HG03060 (cell line): ENCODE results near the gene PFN2.
"Not testable (repeated sequence)": the region's sequence is repeated elsewhere in the genome, so short reads cannot be mapped to it uniquely, and the experiment has no call there.

Experiments used
- ATAC-seq: cut with Tn5 transposase; IDR thresholded peaks from one replicate; pipeline ENCODE4 v1.9.1; 2021; ENCODE audit warnings: low read depth, moderate number of reproducible peaks; ENCODE audit not compliant: unreplicated experiment

PFN2 gene

GRCh38 chr3:149969110-149969939 lies 1.4 kb downstream of the PFN2 start:
- ATAC-seq = no peak

GRCh38 chr3:149968216-149968615 lies 2.5 kb downstream of the PFN2 start:
- ATAC-seq = no peak

GRCh38 chr3:149967086-149967685 lies 3.5 kb downstream of the PFN2 start:
- no peak for ATAC-seq

DNA sequence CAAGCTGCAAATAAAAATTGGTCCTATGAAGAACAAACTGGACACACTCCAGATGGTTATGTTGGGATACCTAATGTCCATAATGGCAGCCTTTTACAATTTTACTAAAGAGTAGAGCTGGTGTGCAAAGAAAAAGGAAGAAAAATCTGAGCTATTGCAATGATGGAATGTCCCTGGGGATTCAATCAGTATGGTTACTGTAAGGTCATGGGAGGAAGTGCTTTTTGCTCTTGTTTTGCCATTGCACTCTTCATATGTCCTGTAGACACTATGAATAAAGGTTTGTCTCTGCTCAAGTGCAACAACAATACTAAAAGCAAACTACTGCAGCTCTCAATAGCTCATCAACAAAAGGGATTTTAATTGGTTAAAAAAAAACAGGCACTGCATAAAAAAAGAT lies 5.4 kb downstream of the PFN2 start:
- no peak for ATAC-seq

DNA sequence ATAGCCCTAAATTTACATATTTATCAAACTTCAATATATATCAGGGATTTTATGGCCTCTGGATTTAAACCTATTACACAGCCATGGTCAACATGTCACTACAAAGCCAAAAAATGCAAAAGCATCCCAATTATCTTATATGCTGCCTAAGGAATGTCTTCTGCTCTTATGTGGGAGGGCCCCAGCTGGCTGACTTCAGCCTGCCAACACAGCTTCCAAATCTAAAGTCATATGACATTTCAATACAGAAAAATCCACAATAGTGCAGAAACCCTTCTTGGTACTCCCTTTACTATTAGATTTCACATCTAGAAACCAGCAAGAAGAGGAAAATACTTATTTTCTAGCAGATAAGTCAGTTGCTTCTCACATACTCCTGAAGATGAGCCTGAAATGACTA lies 6.4 kb downstream of the PFN2 start:
- no peak for ATAC-seq

DNA sequence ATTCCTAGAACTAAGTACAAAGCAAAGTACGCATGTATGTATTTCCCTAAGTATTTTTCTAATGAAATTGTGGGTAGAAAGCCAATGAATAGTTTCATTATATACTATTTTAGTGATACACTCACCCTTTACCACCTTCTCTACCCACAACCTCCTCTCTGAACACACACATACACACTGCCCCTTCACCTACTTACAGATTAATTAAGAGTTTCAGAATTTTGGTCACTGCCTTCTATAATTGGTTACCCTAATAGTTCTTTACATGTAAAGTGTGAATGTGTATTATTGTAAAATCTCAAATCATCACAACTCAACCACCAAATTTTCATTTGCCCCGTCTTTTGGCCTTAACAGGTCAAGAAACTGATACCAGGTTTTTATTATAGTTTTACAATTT lies 7.2 kb downstream of the PFN2 start:
- ATAC-seq = no peak

DNA sequence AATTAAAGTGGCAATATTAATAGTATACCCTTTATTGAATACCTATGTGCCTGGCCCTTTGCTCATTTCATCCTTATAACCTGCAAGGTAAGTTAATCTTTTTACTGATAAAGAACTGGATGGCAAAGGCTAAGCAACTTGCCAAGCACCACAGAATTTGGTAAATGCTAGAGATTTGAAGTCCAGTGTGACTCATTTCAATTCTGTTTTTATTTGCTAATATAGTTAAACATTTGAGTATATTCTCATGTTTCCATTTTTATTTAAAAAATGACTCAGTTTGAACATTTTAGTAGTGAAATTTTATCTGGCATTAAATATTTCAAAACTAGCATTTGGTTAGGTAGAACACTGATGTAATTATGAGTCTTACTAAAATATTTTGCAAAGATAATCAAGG lies 11.3 kb downstream of the PFN2 start:
- ATAC-seq = no peak

- no peak for ATAC-seq
These were observed 12.4 kb downstream of the PFN2 start for GRCh38 chr3:149958171-149958796.

DNA sequence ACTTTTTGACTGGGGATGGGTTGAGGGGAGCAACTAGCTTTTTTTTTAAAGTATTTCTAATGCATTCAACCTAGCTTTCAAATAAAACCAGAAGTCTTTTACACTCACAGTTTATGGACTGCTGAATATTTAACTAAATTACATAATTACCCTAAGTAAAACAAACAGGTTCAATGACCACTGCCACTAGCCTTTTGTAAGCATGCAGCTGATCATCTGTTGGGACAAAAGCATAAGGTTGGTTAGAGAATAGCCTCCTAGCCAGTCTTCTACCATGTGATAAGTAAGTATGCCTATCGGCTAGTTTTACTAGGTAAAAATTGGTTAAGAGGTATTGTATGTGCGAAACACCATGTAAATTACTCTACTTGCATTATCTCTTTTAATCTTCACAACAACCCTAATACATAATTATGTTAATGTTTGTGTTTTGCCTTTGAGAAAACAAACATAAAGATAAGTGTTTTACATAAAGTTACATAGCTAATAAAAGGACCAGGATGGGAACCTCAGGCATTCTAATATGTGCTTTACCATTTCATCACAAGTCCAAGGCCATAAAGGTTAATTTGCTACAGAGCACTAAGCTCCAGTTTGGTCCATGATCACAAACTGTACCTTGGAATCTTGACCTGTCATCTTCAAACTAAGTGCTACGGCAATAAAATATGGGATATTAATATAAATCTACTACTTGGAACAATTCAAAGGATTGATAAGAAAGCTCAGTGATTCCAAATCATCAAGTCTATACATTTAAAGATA lies 13.2 kb downstream of the PFN2 start:
- no peak for ATAC-seq

GRCh38 chr3:149955449-149955848 lies 15.2 kb downstream of the PFN2 start:
- no peak for ATAC-seq

DNA sequence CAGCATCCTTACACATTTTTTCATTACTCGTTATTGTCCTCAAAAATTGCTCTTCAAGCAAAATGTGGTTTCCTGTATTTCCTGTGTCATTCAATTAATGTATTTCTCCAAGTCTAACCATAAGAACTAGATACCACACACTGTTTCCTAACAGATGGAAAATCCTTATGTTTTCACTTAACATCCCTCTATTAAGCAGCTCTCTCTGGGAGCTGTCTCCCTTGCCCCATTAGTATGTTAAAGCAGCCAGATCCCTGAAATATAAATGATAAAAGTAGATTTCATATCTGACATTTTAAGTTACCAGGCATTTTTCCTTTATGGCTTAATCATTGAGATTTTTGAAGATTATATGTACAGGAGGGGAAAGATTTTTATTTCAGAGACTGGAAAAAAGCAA lies 15.9 kb downstream of the PFN2 start:
- no peak for ATAC-seq

- no peak for ATAC-seq
These were observed 21.5 kb downstream of the PFN2 start for GRCh38 chr3:149949181-149949580.

DNA sequence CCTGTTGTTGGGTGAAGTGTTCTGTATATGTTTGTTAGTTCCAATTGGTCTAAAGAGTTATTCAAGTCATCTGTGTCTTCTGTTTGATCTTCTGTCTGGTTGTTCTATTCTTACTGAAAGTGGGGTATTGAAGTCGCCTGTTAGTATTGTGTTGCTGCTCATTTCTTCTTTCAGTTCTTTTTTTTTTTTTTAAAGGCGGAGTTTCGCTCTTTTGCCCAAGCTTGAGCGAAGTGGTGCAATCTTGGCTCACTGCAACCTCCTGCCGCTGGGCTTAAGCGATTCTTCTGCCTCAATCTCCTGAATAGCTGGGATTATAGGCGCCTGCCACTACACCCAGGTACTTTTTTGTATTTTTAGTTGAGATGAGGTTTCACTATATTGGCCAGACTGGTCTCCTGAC lies 23.5 kb downstream of the PFN2 start:
- no peak for ATAC-seq

DNA sequence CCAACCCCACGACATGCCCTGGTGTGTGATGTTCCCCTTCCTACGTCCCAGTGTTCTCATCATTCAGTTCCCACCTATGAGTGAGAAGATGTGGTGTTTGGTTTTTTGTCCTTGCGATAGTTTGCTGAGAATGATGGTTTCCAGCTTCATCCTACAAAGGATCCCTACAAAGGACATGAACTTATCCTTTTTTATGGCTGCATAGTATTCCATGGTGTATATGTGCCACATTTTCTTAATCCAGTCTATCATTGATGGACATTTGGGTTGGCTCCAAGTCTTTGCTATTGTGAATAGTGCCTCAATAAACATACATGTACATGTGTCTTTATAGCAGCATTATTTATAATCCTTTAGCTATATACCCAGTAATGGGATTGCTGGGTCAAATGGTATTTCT lies 26.7 kb downstream of the PFN2 start:
- not testable (repeated sequence) for ATAC-seq

GRCh38 chr3:149942409-149942808 lies 28.3 kb downstream of the PFN2 start:
- ATAC-seq = no peak

GRCh38 chr3:149941946-149942345 lies 28.7 kb downstream of the PFN2 start:
- no peak for ATAC-seq

- ATAC-seq = no peak
These were observed 29.5 kb downstream of the PFN2 start for GRCh38 chr3:149941186-149941585.

- ATAC-seq = not testable (repeated sequence)
These were observed 32.2 kb downstream of the PFN2 start for GRCh38 chr3:149938392-149939055.

DNA sequence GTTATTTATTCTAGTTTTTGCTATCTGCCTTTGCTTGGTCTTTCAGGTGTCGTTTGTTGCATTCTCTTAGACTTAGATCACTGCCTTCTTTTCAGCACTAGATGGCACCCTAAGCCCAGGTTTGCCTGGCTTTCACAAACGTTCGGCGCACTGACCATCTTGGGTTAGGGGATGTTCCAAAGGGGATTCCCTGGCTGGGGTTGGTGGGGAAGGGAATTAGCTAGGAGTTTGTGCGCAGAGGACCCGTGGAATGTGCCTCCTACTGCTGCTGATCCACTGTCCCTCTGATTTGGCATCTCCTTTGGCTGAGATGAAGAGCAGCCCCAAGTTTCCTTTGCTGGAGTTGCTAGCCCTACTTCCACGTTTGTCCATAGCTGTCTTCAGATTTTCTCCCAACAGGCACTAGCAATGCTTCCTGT lies 33.9 kb downstream of the PFN2 start:
- ATAC-seq = no peak

DNA sequence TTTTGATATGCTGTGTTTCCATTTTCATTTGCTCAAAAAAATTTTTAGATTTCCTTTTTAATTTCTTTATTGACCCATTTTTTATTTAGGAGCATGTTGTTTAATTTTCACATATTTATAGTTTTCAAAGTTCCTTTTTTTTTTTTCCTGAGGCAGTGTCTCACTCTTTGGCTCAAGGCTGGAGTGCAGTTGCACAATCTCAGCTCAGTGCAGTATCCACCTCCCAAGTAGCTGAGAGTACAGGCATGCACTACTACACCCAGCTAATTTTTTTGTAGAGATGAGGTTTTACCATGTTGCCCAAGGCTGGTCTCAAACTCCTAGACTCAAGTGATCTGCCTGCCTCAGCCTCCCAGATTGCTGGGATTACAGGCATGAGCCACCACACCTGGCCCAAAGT lies 36.2 kb downstream of the PFN2 start:
- no peak for ATAC-seq

DNA sequence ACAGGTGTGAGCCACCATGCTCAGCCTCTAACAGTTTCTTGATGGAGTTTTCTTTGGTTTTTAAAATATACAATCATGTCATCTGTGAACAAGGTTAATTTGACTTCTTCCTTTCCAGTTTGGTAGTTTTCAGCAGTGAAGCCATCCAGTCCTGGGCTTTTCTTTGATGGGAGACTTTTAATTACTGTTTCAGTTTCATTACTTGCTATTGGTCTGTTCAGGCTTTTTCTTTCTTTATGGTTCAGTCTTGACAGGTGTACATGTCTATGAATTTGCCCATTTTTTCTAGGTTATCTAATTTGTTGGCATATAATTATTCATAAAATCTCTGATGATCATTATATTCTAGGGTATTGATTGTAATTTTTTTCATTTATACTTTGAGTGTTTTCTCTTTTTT lies 36.8 kb downstream of the PFN2 start:
- ATAC-seq = no peak
